Epithelial cell of esophagus (primary cell): Measurements from ENCODE around the gene LRRC4B.
A peak's percentile ranks its signal among the peaks of the same experiment; 100 is the strongest.

Experiments
- DNase-seq: peaks from one replicate; pipeline ENCODE4 v3.0.0; 2010; ENCODE audit warnings: low read depth
- H3K4me3 ChIP-seq: 2 replicates; pipeline ENCODE4 v1.5.1; 2011; ENCODE audit warnings: mild to moderate bottlenecking, low read length, control low read depth
- TF ChIP-seq, protein P1 (sequence below): IDR thresholded peaks from 2 replicates; pipeline ENCODE4 v1.5.1; 2011; ENCODE audit warnings: low read depth, mild to moderate bottlenecking, low read length, control low read depth, inconsistent platforms; ENCODE audit not compliant: insufficient read depth; ENCODE audit errors: missing control alignments

LRRC4B gene

DNA sequence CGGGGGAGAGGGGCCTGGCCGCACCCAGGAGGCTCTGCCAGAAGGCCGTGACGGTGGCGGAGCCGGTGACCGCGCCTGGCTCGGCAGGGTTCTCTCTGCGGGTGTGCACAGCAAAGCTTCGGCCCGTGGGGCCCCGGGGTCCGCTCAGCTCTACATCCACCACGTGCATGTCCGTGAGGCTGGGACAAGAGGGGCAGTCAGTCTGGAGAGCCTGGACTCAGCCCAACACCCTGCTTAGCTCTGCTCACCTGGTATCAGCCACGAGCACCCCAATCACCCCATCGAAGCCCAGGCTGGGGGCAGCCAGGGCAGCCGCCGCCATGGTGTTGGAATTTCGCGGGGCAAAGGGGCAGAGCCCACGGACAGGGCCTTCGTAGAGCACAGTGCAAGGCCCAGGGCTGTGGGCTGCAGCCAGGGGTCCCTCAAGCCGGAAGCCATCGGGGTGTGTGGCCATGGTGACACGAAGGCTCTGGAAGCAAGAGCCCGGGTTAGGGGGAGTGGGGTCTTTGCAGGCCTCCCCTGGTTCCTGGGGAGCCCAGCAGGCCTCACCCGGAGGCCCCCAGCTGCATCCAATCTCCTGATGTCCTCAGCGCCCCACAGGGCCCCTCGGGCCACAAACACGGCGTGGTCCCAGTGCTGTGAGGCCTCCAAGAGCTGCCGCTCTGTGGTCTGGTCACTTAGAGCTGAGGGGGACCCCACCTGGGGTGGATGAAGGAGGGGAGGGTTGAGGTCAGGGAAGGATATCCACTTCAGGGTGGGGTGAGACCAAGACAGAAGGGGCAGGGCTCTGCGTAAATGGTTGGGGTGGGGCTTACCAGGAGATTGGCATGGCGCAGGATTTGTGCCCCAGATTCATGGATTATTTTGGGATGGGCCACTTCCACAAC lies 55.9 kb downstream of the LRRC4B start:
- TF ChIP-seq, protein P1, sequence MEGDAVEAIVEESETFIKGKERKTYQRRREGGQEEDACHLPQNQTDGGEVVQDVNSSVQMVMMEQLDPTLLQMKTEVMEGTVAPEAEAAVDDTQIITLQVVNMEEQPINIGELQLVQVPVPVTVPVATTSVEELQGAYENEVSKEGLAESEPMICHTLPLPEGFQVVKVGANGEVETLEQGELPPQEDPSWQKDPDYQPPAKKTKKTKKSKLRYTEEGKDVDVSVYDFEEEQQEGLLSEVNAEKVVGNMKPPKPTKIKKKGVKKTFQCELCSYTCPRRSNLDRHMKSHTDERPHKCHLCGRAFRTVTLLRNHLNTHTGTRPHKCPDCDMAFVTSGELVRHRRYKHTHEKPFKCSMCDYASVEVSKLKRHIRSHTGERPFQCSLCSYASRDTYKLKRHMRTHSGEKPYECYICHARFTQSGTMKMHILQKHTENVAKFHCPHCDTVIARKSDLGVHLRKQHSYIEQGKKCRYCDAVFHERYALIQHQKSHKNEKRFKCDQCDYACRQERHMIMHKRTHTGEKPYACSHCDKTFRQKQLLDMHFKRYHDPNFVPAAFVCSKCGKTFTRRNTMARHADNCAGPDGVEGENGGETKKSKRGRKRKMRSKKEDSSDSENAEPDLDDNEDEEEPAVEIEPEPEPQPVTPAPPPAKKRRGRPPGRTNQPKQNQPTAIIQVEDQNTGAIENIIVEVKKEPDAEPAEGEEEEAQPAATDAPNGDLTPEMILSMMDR = no peak
- peak overlapping the region; percentile 73 for H3K4me3 ChIP-seq
- DNase-seq = no peak

- TF ChIP-seq, protein P1 = no peak
- peak; percentile 99 for DNase-seq
- H3K4me3 ChIP-seq = peak within 1 kb of the TSS; percentile 73
Measured at GRCh38 chr19:50511069-50511822, 57.0 kb downstream of the LRRC4B start, which contains the start of gene JOSD2. JOSD2 (minus strand) TSS chr19:50511191; CDS start chr19:50510431, 760 bp downstream.

- peak overlapping the region; percentile 73 for H3K4me3 ChIP-seq
- no peak for DNase-seq
- TF ChIP-seq, protein P1 = no peak
Measured at GRCh38 chr19:50510700-50511068, 57.6 kb downstream of the LRRC4B start.

- H3K4me3 ChIP-seq = peak overlapping the region; percentile 73
- no peak for DNase-seq
- TF ChIP-seq, protein P1 = no peak
Measured at GRCh38 chr19:50510121-50510670, 58.0 kb downstream of the LRRC4B start.

GRCh38 chr19:50509366-50509765 lies 58.9 kb downstream of the LRRC4B start:
- no peak for DNase-seq
- H3K4me3 ChIP-seq = no peak overlapping the region
- TF ChIP-seq, protein P1 = no peak

DNA sequence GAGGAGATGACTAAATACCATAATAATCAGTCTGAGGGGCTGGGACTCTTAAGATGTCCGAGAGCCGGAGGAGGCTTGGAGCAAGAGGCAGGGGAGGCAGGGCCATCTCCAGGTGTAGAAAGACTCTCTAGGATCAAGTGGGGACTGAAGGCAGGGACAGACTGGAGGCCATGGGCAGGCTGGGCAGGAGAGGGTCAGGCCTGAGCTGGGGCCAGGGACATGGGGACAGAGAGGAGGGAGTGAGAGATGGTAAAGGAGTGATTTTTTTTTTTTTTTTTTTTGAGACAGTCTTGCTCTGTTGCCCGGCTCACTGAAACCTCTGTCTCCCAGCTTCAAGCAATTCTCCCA lies 59.4 kb downstream of the LRRC4B start:
- TF ChIP-seq, protein P1 = no peak
- DNase-seq = no peak
- H3K4me3 ChIP-seq = no peak overlapping the region
